Esophagus squamous epithelium (tissue), 4 donors: ENCODE data around the gene OLFM2.

Source experiments
- POLR2A ChIP-seq, 4 donors: fragments of 450-650 bp; IDR thresholded peaks; one replicate each; pipeline ENCODE4 v1.6.1; 2017; ENCODE audit warnings: antibody characterized with exemption in 4 of 4, mild to moderate bottlenecking in 4 of 4, moderate library complexity in 3 of 4
- TF ChIP-seq, protein P1 (sequence below), 6 experiments: fragments of 450-650 bp in 4 of 6; fragments of 200-600 bp in 2 of 6; sonication (generic) in 2 of 6; IDR thresholded peaks; one replicate each; pipeline ENCODE4 v1.5.1; 2016 to 2019; ENCODE audit warnings: antibody characterized with exemption in 6 of 6, mild to moderate bottlenecking in 4 of 6, moderate library complexity in 4 of 6

DNA sequence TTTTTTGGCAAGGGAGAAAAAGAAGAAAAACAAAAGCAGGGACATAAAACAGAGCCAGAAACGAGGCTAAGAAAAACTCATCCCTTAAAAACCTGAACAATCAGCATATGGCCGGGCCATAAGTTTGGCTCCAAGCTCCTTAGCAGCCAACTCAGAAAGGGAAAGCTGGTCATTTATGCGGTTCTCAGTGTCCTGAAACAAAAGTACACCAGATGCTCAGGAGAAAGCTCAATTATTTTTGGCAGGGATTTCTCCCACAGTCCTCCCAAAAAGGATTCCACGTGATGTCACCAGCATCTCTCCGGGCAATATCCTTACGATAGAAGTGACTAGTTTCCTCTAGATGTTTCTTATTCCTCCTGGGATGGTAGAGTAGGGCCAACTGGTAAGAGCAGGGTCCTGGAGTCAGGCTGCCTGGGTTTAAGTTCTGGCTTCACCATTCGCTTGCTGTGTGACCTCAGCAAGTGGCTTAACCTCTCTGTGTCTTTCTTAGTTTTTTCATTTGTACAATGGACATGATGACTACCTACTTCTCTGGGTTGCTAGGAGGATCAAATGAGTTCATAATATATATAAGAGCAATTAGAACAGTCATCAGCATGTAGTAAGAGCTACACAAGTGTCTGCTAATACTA lies 67.2 kb downstream of the OLFM2 start:
- TF ChIP-seq, protein P1, sequence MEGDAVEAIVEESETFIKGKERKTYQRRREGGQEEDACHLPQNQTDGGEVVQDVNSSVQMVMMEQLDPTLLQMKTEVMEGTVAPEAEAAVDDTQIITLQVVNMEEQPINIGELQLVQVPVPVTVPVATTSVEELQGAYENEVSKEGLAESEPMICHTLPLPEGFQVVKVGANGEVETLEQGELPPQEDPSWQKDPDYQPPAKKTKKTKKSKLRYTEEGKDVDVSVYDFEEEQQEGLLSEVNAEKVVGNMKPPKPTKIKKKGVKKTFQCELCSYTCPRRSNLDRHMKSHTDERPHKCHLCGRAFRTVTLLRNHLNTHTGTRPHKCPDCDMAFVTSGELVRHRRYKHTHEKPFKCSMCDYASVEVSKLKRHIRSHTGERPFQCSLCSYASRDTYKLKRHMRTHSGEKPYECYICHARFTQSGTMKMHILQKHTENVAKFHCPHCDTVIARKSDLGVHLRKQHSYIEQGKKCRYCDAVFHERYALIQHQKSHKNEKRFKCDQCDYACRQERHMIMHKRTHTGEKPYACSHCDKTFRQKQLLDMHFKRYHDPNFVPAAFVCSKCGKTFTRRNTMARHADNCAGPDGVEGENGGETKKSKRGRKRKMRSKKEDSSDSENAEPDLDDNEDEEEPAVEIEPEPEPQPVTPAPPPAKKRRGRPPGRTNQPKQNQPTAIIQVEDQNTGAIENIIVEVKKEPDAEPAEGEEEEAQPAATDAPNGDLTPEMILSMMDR (IDR thresholded peaks at IDR 0.05) = no peak
- TF ChIP-seq POLR2A (IDR thresholded peaks at IDR 0.05) = no peak
